22Rv1 (cell line): ENCODE data around the gene SLC39A11.
"Not testable (repeated sequence)": the region's sequence is repeated elsewhere in the genome, so short reads cannot be mapped to it uniquely, and the experiment has no call there.

Experiments
- H3K27ac ChIP-seq: fragments of 450-650 bp; 2 replicates; pipeline ENCODE4 v1.5.1; 2017
- CTCF ChIP-seq: fragments of 450-650 bp; IDR thresholded peaks from 2 replicates; pipeline ENCODE4 v1.5.1; 2017; ENCODE audit warnings: mild to moderate bottlenecking
- ZFX ChIP-seq: fragments of 450-650 bp; IDR thresholded peaks from 2 replicates; pipeline ENCODE4 v1.6.1; 2017; ENCODE audit warnings: antibody characterized with exemption, borderline replicate concordance

SLC39A11 gene

GRCh38 chr17:72945473-72945872, 147.0 kb downstream of the SLC39A11 start:
- H3K27ac ChIP-seq, result no peak overlapping the region
- TF ChIP-seq CTCF, result no peak
- no peak for TF ChIP-seq ZFX

DNA sequence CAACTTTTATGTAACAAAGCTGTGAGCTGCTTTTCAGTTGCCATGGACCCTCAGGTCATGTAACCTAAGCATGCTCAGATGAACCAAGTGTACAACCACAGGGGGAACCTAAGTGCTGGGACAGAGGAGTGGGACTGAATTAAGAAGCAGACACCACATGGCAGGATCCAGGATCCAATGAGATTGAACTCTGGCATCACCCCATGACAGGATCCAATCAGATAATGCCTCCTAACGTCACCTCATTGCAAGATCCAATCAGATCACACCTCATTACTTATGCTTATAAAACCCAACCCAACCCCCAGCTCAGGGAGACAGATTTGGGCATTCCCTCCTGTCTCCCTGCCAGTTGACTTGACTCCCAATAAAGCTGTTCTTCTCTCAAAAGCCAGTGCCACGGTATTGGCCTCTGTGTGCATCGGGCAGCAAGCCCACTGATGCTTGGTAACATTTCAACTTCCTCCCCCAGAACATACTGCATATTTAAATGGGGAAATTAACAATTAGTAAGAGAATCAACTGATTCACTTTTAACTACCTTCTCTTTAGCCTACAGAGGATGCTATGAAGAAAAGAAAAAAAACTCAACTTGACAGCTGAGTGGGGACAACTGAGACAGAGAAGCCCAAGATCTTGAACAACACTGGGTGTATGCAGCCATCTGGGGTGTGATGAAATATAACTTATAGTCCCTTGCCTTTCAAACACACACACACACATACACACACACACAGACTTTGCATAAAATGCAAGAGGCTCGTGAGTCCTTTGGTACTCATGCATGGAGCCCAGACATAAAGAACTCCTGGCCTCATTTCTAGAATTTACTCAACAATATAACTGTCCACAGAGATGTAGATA, 148.4 kb downstream of the SLC39A11 start:
- TF ChIP-seq ZFX, result no peak
- no peak for TF ChIP-seq CTCF
- no peak overlapping the region for H3K27ac ChIP-seq

GRCh38 chr17:72942579-72942978, 149.9 kb downstream of the SLC39A11 start:
- TF ChIP-seq CTCF, result no peak
- TF ChIP-seq ZFX, result no peak
- H3K27ac ChIP-seq, result no peak overlapping the region

DNA sequence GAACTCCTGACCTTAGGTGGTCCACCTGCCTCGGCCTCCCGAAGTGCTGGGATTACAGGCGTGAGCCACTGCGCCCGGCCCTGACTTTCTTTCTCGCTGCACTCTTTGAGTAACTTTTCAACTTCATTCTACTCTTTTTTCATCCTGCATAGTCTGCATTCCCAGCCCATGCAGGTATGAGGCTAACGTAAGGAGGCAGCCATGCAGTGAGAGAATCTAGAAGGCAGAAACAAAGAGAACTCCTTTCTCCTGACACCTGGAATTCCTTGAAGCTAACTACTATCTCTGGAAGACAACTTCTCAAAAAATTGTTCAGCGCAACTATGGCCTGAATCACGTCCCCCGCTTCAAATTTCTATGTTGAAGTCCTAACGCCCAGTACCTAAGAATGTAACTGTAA, 152.0 kb downstream of the SLC39A11 start:
- no peak overlapping the region for H3K27ac ChIP-seq
- TF ChIP-seq CTCF (no peak), ZFX (no peak)

- no peak overlapping the region for H3K27ac ChIP-seq
- TF ChIP-seq CTCF, result no peak
- no peak for TF ChIP-seq ZFX
These were observed 154.0 kb downstream of the SLC39A11 start for GRCh38 chr17:72938482-72938881.

GRCh38 chr17:72937707-72938106, 154.8 kb downstream of the SLC39A11 start:
- H3K27ac ChIP-seq, result no peak overlapping the region
- TF ChIP-seq ZFX (no peak), CTCF (no peak)

DNA sequence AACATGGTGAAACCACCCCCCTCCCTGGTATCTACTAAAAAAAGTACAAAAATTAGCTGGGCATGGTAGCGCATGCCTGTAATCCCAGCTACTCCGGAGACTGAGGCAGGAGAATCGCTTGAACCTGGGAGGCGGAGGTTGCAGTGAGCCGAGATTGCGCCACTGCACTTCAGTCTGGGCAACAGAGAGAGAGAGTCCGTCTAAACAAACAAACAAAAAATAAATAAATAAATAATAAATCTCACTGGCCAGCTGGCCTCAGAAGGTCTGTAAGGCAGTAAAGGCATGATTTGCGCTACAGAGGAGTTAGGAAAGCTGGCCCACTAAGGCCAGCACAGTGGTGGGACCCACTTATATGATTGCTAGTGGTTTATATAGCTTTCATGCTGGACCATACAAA, 155.2 kb downstream of the SLC39A11 start:
- H3K27ac ChIP-seq, result not testable (repeated sequence)

GRCh38 chr17:72935984-72936383, 156.5 kb downstream of the SLC39A11 start:
- TF ChIP-seq ZFX (no peak), CTCF (no peak)
- no peak overlapping the region for H3K27ac ChIP-seq
